Bone marrow (tissue), 2 donors: ENCODE data around the gene ISCA1.

Experiments used
- DNase-seq, 2 donors: peaks; one replicate each; lab custom pipeline; 2025; lab: John Stamatoyannopoulos, UW

Gene ISCA1

GRCh38 chr9:86222667-86223066 is 59.7 kb downstream of the ISCA1 start:
- no peak for DNase-seq

- no peak for DNase-seq
Observed at GRCh38 chr9:86219606-86220005, 62.7 kb downstream of the ISCA1 start.

GRCh38 chr9:86217076-86217755 is 65.1 kb downstream of the ISCA1 start:
- no peak for DNase-seq
